ENCODE measurements around the gene GLYATL1B.

GRCh38 chr11:59079086-59079485 lies 7.0 kb upstream of the GLYATL1B start:
- no peak for TF ChIP-seq POLR2A (IDR thresholded peaks at IDR 0.05)
- TF ChIP-seq, protein P1, sequence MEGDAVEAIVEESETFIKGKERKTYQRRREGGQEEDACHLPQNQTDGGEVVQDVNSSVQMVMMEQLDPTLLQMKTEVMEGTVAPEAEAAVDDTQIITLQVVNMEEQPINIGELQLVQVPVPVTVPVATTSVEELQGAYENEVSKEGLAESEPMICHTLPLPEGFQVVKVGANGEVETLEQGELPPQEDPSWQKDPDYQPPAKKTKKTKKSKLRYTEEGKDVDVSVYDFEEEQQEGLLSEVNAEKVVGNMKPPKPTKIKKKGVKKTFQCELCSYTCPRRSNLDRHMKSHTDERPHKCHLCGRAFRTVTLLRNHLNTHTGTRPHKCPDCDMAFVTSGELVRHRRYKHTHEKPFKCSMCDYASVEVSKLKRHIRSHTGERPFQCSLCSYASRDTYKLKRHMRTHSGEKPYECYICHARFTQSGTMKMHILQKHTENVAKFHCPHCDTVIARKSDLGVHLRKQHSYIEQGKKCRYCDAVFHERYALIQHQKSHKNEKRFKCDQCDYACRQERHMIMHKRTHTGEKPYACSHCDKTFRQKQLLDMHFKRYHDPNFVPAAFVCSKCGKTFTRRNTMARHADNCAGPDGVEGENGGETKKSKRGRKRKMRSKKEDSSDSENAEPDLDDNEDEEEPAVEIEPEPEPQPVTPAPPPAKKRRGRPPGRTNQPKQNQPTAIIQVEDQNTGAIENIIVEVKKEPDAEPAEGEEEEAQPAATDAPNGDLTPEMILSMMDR (IDR thresholded peaks at IDR 0.05): no peak
